HG03159 (cell line): ENCODE data around the gene FHIT.
"Not testable (repeated sequence)": the region's sequence is repeated elsewhere in the genome, so short reads cannot be mapped to it uniquely, and the experiment has no call there.

Experiments used
- ATAC-seq: cut with Tn5 transposase; IDR thresholded peaks from one replicate; pipeline ENCODE4 v1.9.1; 2021; ENCODE audit warnings: mild to moderate bottlenecking, moderate library complexity; ENCODE audit not compliant: unreplicated experiment

Gene FHIT

GRCh38 chr3:60948488-60948887 lies 302.8 kb downstream of the FHIT start:
- ATAC-seq: no peak

GRCh38 chr3:60935709-60936108 lies 315.5 kb downstream of the FHIT start:
- no peak for ATAC-seq

GRCh38 chr3:60933824-60934223 lies 317.4 kb downstream of the FHIT start:
- ATAC-seq: no peak

GRCh38 chr3:60932643-60933042 lies 318.6 kb downstream of the FHIT start:
- ATAC-seq: no peak

GRCh38 chr3:60932170-60932569 lies 319.1 kb downstream of the FHIT start:
- no peak for ATAC-seq

- no peak for ATAC-seq
Observed at GRCh38 chr3:60931452-60931851, 319.8 kb downstream of the FHIT start.

- no peak for ATAC-seq
Observed at GRCh38 chr3:60920519-60920918, 330.7 kb downstream of the FHIT start.

- no peak for ATAC-seq
Observed at GRCh38 chr3:60919296-60919695, 332.0 kb downstream of the FHIT start.

- ATAC-seq: no peak
Observed at GRCh38 chr3:60917141-60917540, 334.1 kb downstream of the FHIT start.

GRCh38 chr3:60916546-60916945 lies 334.7 kb downstream of the FHIT start:
- ATAC-seq: no peak

- no peak for ATAC-seq
Observed at GRCh38 chr3:60913474-60913873, 337.8 kb downstream of the FHIT start.

- no peak for ATAC-seq
Observed at GRCh38 chr3:60912876-60913275, 338.4 kb downstream of the FHIT start.

GRCh38 chr3:60912142-60912541 lies 339.1 kb downstream of the FHIT start:
- no peak for ATAC-seq

GRCh38 chr3:60909526-60909925 lies 341.7 kb downstream of the FHIT start:
- ATAC-seq: no peak

GRCh38 chr3:60906283-60906682 lies 345.0 kb downstream of the FHIT start:
- ATAC-seq: no peak

GRCh38 chr3:60898321-60898720 lies 352.9 kb downstream of the FHIT start:
- ATAC-seq: no peak

GRCh38 chr3:60893946-60894345 lies 357.3 kb downstream of the FHIT start:
- ATAC-seq: no peak

GRCh38 chr3:60890226-60890625 lies 361.0 kb downstream of the FHIT start:
- no peak for ATAC-seq

GRCh38 chr3:60888952-60889351 lies 362.3 kb downstream of the FHIT start:
- not testable (repeated sequence) for ATAC-seq

GRCh38 chr3:60887574-60887973 lies 363.7 kb downstream of the FHIT start:
- no peak for ATAC-seq

GRCh38 chr3:60886518-60886917 lies 364.7 kb downstream of the FHIT start:
- no peak for ATAC-seq

- ATAC-seq: no peak
Observed at GRCh38 chr3:60884005-60884404, 367.2 kb downstream of the FHIT start.

- ATAC-seq: no peak
Observed at GRCh38 chr3:60877188-60877587, 374.1 kb downstream of the FHIT start.

GRCh38 chr3:60870396-60870795 lies 380.9 kb downstream of the FHIT start:
- ATAC-seq: no peak
